Suprapubic skin (tissue), 4 donors: ENCODE results near the gene HES2. TPM values are rescaled to one million over a fixed set of nuclear protein-coding genes. Genes with fewer than 3 reads are reported as not detected.
"Not testable (repeated sequence)": the region's sequence is repeated elsewhere in the genome, so short reads cannot be mapped to it uniquely, and the experiment has no call there.

ENCODE experiments used
- DNase-seq, 2 donors: peaks; one replicate each; pipeline ENCODE4 v3.0.0-alpha.2; 2019; ENCODE audit warnings: low spot score in 2 of 2
- H3K27ac ChIP-seq: fragments of 200-600 bp; sonication (generic); one replicate; pipeline ENCODE4 v1.5.1; 2019
- H3K27me3 ChIP-seq: fragments of 200-600 bp; sonication (generic); one replicate; pipeline ENCODE4 v1.5.1; 2019
- H3K36me3 ChIP-seq: fragments of 200-600 bp; sonication (generic); one replicate; pipeline ENCODE4 v1.5.1; 2019
- H3K4me1 ChIP-seq: fragments of 200-600 bp; sonication (generic); one replicate; pipeline ENCODE4 v1.5.1; 2019
- H3K4me3 ChIP-seq: fragments of 200-600 bp; sonication (generic); one replicate; pipeline ENCODE4 v1.5.1; 2019; ENCODE audit warnings: mild to moderate bottlenecking
- H3K9me3 ChIP-seq: fragments of 200-600 bp; sonication (generic); one replicate; pipeline ENCODE4 v1.5.1; 2019
- CTCF ChIP-seq, 2 donors: fragments of 200-600 bp in 1 of 2; fragments of 450-650 bp in 1 of 2; sonication (generic) in 1 of 2; IDR thresholded peaks; one replicate each; pipeline ENCODE4 v1.5.1; 2016 to 2019; ENCODE audit warnings: antibody characterized with exemption in 2 of 2, mild to moderate bottlenecking in 1 of 2, moderate library complexity in 1 of 2
- EP300 ChIP-seq: sonication (generic); formaldehyde crosslinking; IDR thresholded peaks from one replicate; pipeline ENCODE4 v1.6.1; 2017; ENCODE audit warnings: antibody characterized with exemption
- POLR2A ChIP-seq, 2 donors: fragments of 450-650 bp; IDR thresholded peaks; one replicate each; pipeline ENCODE4 v1.6.1; 2017; ENCODE audit warnings: antibody characterized with exemption in 2 of 2, mild to moderate bottlenecking in 2 of 2, moderate library complexity in 2 of 2
- POLR2AphosphoS5 ChIP-seq, 3 donors: sonication (generic); formaldehyde crosslinking; IDR thresholded peaks; one replicate each; pipeline ENCODE4 v1.6.1; 2017; ENCODE audit warnings: antibody characterized with exemption in 3 of 3
- WGBS: methylation state at CpG from one replicate; pipeline ENCODE4 v1.1.5; 2018; 5-methylcytosine and 5-hydroxymethylcytosine counted together
- total RNA-seq, 4 donors: library from RNA; depleted of rRNA; stranded (reverse); fragments of >200 nt; gene quantifications; one replicate each; pipeline ENCODE4 v1.1.0, GENCODE V29; 2016

The HES2 gene
- total RNA-seq, 4 donors from 2014 or later, result 18.2 to 36.4 (median 24.9) TPM

- Histone ChIP-seq H3K4me1 (peaks cover 48% of the 10 kb centered on the region), H3K27ac (no peak overlapping the region), H3K4me3 (no peak overlapping the region), H3K9me3 (no peaks in the 10 kb centered on the region), H3K27me3 (peaks cover 100% of the 10 kb centered on the region), H3K36me3 (no peaks in the 10 kb centered on the region)
- WGBS, result 68% methylated on average over 6 of the region's 6 CpGs
- no peak for DNase-seq
- TF ChIP-seq CTCF (IDR thresholded peaks at IDR 0.05), result no peak
- TF ChIP-seq EP300, result no peak
- no peak for TF ChIP-seq POLR2AphosphoS5 (IDR thresholded peaks at IDR 0.05)
Measured at GRCh38 chr1:6450943-6451373, 31.2 kb upstream of the HES2 start.

GRCh38 chr1:6450486-6450885 lies 30.8 kb upstream of the HES2 start:
- H3K4me1 ChIP-seq, result peaks cover 46% of the 10 kb centered on the region
- H3K36me3 ChIP-seq, H3K9me3 ChIP-seq, H3K4me3 ChIP-seq, H3K27ac ChIP-seq, DNase-seq: not testable (repeated sequence)
- peaks cover 99% of the 10 kb centered on the region for H3K27me3 ChIP-seq
- 61% methylated on average over 10 of the region's 10 CpGs for WGBS

- no peaks in the 10 kb centered on the region for H3K36me3 ChIP-seq
- H3K4me3 ChIP-seq, result no peak overlapping the region
- 42% methylated on average over 5 of the region's 7 CpGs for WGBS
- peaks cover 99% of the 10 kb centered on the region for H3K27me3 ChIP-seq
- DNase-seq, result no peak
- H3K9me3 ChIP-seq, result no peaks in the 10 kb centered on the region
- peaks cover 41% of the 10 kb centered on the region for H3K4me1 ChIP-seq
- H3K27ac ChIP-seq, result no peak overlapping the region
- no peak for TF ChIP-seq POLR2AphosphoS5 (IDR thresholded peaks at IDR 0.05)
- no peak for TF ChIP-seq POLR2A (IDR thresholded peaks at IDR 0.05)
- no peak for TF ChIP-seq CTCF (IDR thresholded peaks at IDR 0.05)
- TF ChIP-seq EP300, result no peak
Measured at GRCh38 chr1:6450005-6450450, 30.3 kb upstream of the HES2 start.

GRCh38 chr1:6448749-6449631 lies 29.3 kb upstream of the HES2 start:
- Histone ChIP-seq H3K9me3 (no peaks in the 10 kb centered on the region), H3K36me3 (no peaks in the 10 kb centered on the region), H3K27ac (no peak overlapping the region), H3K4me1 (peaks cover 31% of the 10 kb centered on the region), H3K27me3 (peaks cover 91% of the 10 kb centered on the region), H3K4me3 (peak overlapping the region; percentile 33)
- no peak for DNase-seq
- no peak for TF ChIP-seq CTCF (IDR thresholded peaks at IDR 0.05)
- no peak for TF ChIP-seq POLR2AphosphoS5 (IDR thresholded peaks at IDR 0.05)
- TF ChIP-seq POLR2A (IDR thresholded peaks at IDR 0.05), result no peak
- no peak for TF ChIP-seq EP300
- WGBS, result 35% methylated on average over 9 of the region's 66 CpGs

GRCh38 chr1:6447818-6448748 lies 28.4 kb upstream of the HES2 start:
- peak overlapping the region; percentile 33 for H3K4me3 ChIP-seq
- DNase-seq, result no peak
- TF ChIP-seq CTCF (IDR thresholded peaks at IDR 0.05) (no peak), EP300 (no peak), POLR2AphosphoS5 (IDR thresholded peaks at IDR 0.05) (no peak), POLR2A (IDR thresholded peaks at IDR 0.05) (no peak)

More at GRCh38 chr1:6447818-6448748, 28.4 kb upstream of the HES2 start:
- Histone ChIP-seq H3K4me1 (peaks cover 27% of the 10 kb centered on the region), H3K36me3 (no peaks in the 10 kb centered on the region), H3K9me3 (no peaks in the 10 kb centered on the region), H3K27ac (no peak overlapping the region), H3K27me3 (peaks cover 89% of the 10 kb centered on the region)
- 2% methylated on average over 29 of the region's 68 CpGs for WGBS
